Measurements from ENCODE around the gene SENP3.

SENP3 gene

DNA sequence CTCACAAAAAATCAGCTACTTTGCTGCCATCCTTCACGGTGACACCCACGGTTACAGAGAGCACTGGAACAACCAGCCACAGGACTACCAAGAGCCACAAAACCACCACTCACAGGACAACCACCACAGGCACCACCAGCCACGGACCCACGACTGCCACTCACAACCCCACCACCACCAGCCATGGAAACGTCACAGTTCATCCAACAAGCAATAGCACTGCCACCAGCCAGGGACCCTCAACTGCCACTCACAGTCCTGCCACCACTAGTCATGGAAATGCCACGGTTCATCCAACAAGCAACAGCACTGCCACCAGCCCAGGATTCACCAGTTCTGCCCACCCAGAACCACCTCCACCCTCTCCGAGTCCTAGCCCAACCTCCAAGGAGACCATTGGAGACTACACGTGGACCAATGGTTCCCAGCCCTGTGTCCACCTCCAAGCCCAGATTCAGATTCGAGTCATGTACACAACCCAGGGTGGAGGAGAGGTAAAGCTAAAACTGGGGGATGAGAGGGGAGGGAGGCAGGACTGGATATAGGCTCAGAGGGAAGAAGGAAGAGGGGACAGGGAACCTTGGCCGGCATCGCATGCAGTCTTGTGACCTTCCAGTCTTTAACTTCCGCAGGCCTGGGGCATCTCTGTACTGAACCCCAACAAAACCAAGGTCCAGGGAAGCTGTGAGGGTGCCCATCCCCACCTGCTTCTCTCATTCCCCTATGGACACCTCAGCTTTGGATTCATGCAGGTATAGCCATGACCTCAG is 18.3 kb downstream of the SENP3 start (continued):
- TF ChIP-seq ZNF596 (tag by site-specific recombination; IDR thresholded peaks at IDR 0.05) (no peak), OSR2 (tag by site-specific recombination; IDR thresholded peaks at IDR 0.05) (no peak), ZNF571 (tag by site-specific recombination; IDR thresholded peaks at IDR 0.05) (no peak), ZNF768 (tag by site-specific recombination; IDR thresholded peaks at IDR 0.05) (no peak; the same call in 1 of the 2 replicates), ZNF266 (tag by site-specific recombination; IDR thresholded peaks at IDR 0.05; ENCODE audit: low read depth) (no peak), GLIS2 (tag by site-specific recombination; IDR thresholded peaks at IDR 0.05) (no peak), ZSCAN16 (tag by site-specific recombination; IDR thresholded peaks at IDR 0.05) (no peak), ZBTB48 (tag by site-specific recombination; IDR thresholded peaks at IDR 0.05) (no peak), ZNF10 (tag by site-specific recombination; IDR thresholded peaks at IDR 0.05) (no peak), RBAK (tag by site-specific recombination; IDR thresholded peaks at IDR 0.05) (no peak), BCL11A (tag by site-specific recombination; IDR thresholded peaks at IDR 0.05; ENCODE audit: low read depth) (no peak), ZNF16 (tag by site-specific recombination; IDR thresholded peaks at IDR 0.05; ENCODE audit: low read depth) (no peak), ZNF785 (tag by site-specific recombination; IDR thresholded peaks at IDR 0.05) (no peak; the same call in 1 of the 2 replicates), ZNF521 (tag by site-specific recombination; IDR thresholded peaks at IDR 0.05) (no peak), KLF8 (tag by site-specific recombination; IDR thresholded peaks at IDR 0.05) (no peak), ZNF677 (tag by site-specific recombination; IDR thresholded peaks at IDR 0.05) (no peak), SALL2 (tag by site-specific recombination; IDR thresholded peaks at IDR 0.05; ENCODE audit: borderline replicate concordance) (0 out of 2 replicates have a peak, but pooled peaks have one; percentile 21), SP3 (tag by site-specific recombination; IDR thresholded peaks at IDR 0.05) (no peak), ZNF423 (tag by site-specific recombination; IDR thresholded peaks at IDR 0.05) (no peak), ZNF223 (tag by site-specific recombination; IDR thresholded peaks at IDR 0.05) (no peak), ZNF623 (tag by site-specific recombination; IDR thresholded peaks at IDR 0.05) (peak; percentile 26; the same call in 1 of the 2 replicates), ZFP69B (tag by site-specific recombination; IDR thresholded peaks at IDR 0.05) (no peak), ZNF311 (tag by site-specific recombination; IDR thresholded peaks at IDR 0.05; ENCODE audit: borderline replicate concordance) (no peak), ZNF529 (tag by site-specific recombination; IDR thresholded peaks at IDR 0.05; ENCODE audit: insufficient replicate concordance) (no peak), ZNF416 (tag by site-specific recombination; IDR thresholded peaks at IDR 0.05) (no peak), BCL11B (tag by site-specific recombination; IDR thresholded peaks at IDR 0.05; ENCODE audit: low read depth) (no peak), ZFHX2 (tag by site-specific recombination; conservative IDR thresholded peaks at IDR 0.05) (peak; percentile 59), ZNF202 (tag by site-specific recombination; IDR thresholded peaks at IDR 0.05; ENCODE audit: borderline replicate concordance) (no peak)
- TF ChIP-seq, protein P1, sequence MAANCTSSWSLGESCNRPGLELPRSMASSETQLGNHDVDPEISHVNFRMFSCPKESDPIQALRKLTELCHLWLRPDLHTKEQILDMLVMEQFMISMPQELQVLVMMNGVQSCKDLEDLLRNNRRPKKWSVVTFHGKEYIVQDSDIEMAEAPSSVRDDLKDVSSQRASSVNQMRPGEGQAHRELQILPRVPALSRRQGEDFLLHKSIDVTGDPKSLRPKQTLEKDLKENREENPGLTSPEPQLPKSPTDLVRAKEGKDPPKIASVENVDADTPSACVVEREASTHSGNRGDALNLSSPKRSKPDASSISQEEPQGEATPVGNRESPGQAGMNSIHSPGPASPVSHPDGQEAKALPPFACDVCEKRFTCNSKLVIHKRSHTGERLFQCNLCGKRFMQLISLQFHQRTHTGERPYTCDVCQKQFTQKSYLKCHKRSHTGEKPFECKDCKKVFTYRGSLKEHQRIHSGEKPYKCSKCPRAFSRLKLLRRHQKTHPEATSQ (tag by site-specific recombination; IDR thresholded peaks at IDR 0.05), result no peak
- TF ChIP-seq, protein P2, sequence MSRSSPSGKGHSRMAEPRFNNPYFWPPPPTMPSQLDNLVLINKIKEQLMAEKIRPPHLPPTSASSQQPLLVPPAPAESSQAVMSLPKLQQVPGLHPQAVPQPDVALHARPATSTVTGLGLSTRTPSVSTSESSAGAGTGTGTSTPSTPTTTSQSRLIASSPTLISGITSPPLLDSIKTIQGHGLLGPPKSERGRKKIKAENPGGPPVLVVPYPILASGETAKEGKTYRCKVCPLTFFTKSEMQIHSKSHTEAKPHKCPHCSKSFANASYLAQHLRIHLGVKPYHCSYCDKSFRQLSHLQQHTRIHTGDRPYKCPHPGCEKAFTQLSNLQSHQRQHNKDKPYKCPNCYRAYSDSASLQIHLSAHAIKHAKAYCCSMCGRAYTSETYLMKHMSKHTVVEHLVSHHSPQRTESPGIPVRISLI (tag by site-specific recombination; IDR thresholded peaks at IDR 0.05), result no peak
- TF ChIP-seq, protein P3, sequence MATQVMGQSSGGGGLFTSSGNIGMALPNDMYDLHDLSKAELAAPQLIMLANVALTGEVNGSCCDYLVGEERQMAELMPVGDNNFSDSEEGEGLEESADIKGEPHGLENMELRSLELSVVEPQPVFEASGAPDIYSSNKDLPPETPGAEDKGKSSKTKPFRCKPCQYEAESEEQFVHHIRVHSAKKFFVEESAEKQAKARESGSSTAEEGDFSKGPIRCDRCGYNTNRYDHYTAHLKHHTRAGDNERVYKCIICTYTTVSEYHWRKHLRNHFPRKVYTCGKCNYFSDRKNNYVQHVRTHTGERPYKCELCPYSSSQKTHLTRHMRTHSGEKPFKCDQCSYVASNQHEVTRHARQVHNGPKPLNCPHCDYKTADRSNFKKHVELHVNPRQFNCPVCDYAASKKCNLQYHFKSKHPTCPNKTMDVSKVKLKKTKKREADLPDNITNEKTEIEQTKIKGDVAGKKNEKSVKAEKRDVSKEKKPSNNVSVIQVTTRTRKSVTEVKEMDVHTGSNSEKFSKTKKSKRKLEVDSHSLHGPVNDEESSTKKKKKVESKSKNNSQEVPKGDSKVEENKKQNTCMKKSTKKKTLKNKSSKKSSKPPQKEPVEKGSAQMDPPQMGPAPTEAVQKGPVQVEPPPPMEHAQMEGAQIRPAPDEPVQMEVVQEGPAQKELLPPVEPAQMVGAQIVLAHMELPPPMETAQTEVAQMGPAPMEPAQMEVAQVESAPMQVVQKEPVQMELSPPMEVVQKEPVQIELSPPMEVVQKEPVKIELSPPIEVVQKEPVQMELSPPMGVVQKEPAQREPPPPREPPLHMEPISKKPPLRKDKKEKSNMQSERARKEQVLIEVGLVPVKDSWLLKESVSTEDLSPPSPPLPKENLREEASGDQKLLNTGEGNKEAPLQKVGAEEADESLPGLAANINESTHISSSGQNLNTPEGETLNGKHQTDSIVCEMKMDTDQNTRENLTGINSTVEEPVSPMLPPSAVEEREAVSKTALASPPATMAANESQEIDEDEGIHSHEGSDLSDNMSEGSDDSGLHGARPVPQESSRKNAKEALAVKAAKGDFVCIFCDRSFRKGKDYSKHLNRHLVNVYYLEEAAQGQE (tag by site-specific recombination; IDR thresholded peaks at IDR 0.05), result 0 out of 2 replicates have a peak, but pooled peaks have one; percentile 44
- TF ChIP-seq, protein P4, sequence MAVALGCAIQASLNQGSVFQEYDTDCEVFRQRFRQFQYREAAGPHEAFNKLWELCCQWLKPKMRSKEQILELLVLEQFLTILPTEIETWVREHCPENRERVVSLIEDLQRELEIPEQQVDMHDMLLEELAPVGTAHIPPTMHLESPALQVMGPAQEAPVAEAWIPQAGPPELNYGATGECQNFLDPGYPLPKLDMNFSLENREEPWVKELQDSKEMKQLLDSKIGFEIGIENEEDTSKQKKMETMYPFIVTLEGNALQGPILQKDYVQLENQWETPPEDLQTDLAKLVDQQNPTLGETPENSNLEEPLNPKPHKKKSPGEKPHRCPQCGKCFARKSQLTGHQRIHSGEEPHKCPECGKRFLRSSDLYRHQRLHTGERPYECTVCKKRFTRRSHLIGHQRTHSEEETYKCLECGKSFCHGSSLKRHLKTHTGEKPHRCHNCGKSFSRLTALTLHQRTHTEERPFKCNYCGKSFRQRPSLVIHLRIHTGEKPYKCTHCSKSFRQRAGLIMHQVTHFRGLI (tag by site-specific recombination; IDR thresholded peaks at IDR 0.05), result no peak
- TF ChIP-seq, protein P5, sequence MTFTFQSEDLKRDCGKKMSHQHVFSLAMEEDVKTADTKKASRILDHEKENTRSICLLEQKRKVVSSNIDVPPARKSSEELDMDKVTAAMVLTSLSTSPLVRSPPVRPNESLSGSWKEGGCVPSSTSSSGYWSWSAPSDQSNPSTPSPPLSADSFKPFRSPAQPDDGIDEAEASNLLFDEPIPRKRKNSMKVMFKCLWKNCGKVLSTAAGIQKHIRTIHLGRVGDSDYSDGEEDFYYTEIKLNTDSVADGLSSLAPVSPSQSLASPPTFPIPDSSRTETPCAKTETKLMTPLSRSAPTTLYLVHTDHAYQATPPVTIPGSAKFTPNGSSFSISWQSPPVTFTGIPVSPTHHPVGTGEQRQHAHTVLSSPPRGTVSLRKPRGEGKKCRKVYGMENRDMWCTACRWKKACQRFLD (tag by site-specific recombination; IDR thresholded peaks at IDR 0.05), result no peak

All from HEK293 (cell line).